Activated CD4-positive, alpha-beta T cell treated with anti-CD3 and anti-CD28 coated beads, Interleukin-2, Interleukin-4, amounts not matched to agents 100 ng/mL and 50 ng/mL, durations not matched to agents 16 hours and 8 hours (primary cell): ENCODE results near the gene SPAG8.

ENCODE experiments used
- DNase-seq: peaks from one replicate; pipeline ENCODE4 v3.0.0-alpha.2; 2020; ENCODE audit warnings: low spot score

Gene SPAG8

DNA sequence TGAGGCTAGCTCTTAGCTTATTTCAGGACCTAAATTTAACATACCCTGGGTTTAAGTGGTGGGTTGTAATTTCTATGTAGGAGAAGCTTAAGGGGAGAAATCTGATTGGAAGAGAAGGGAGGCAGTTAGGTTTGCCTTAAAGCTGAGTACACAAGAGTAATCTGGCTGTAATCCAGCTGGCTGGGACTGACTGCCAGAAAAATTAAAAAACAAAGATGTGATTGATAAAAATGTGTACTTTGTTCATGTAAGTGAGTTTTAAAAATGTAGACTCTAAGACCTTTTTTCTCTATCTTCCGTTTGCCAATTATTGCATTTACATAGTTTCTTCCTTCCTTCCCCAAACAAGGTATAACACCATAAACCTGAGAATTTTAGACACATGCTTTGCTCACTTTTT, 40.5 kb downstream of the SPAG8 start:
- no peak for DNase-seq

DNA sequence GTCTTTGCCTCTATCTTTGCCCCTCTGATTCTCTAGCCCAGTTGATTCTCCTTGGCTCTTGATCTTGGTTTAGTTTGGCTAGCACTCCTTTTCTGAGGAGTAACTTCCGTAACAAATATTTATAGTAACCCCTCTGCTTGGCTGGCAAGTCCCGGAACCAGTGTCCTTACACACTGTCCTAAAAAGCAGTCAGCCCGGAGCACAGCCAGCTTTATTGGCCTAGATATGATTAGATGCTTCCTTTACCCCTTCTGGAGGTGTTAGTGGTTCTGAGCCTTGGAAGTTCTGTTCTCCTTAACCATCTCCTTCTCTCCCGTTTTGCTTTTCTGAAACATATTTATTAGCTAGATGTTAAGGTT, 41.0 kb downstream of the SPAG8 start:
- DNase-seq = no peak

DNA sequence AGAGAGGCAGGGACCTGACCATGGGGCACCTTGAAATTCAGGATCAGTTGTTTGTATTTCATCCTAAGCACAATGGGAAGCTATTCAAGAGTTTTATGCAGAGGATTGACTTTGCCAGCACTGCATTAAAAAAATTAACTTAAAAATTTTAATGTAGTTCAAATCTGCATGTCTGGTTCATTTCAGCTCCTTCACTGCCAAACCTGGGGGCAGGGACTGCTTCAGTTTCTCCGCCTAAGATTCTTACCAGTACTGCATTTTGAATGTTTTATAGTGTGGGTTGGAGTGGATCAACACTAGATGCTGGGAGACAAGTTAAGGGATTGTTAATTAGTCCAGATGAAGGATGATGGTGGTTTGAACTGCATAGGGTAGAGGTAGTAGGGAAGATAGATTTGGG, 42.3 kb downstream of the SPAG8 start:
- no peak for DNase-seq

DNA sequence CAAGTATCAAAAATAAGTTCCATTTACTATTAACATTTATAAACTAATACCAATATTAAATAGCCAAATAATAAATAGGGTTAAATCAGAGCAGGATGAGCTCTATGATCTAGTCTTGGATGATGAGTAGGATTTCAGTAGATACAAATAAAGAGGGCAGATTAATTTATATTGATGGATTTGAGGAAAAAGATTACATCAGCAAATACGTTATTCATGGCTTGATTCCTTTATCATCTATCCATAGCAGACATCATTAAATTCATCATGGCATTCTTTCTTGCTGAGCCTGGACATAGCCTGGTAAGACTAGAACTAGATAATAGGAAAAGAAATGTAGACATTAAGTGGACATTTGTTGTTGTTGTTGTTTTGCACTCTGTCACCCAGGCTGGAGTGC, 44.6 kb downstream of the SPAG8 start:
- no peak for DNase-seq

DNA sequence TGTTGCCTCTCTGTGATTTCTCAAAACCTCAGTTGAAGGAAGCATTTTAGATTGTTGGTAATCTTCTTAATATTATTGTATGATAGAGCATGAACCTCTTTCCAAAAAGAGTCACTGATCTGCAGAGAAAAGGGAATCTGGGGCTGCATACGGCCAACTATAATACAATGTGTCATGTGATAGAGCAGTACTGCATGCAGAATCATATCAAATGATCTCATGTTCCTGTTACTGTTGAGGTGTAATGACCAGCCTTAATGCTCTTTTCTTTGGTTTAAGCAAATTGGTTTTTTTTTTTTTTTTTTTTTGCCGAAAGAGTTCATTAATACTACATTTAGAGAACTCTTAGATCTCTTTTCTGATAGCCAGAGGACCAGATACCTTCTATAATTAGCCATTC, 45.1 kb downstream of the SPAG8 start:
- DNase-seq = no peak

DNA sequence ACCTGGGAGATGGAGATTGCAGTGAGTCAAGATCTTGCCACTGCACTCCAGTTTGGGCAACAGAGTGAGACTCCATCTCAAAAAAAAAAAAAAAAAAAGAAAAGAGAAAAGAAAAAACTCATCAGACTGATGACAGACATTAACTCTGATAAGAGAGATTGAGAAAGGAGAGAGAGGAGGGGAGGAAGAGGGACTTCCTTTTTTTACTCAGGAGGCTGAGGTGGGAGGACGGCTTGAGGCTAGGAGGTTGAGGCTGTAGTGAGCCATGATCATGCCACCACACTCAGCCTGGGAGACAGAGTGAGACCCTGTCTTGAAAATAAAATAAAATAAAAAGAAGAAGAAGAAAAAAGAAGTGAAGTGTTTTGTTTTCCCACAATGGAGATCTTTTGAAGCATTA, 48.3 kb downstream of the SPAG8 start:
- DNase-seq = no peak

DNA sequence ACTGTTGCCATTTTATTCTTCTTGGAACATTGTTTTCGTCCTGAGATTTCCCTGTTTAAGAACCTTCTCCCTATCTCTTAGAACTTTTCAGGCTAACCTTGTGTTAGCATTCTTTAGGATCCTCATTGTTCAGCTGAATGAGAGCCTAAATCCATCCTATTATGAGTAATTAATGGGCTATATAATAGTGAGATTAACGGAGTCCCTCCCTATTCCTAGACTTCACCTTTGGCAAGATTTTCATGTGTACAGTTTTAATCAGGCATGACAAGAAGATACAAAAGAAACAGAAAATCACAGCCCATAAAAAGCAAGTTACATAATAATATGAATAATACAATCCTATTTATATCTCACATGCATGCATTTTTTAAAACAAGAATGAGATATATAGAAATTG, 48.9 kb downstream of the SPAG8 start:
- no peak for DNase-seq

DNA sequence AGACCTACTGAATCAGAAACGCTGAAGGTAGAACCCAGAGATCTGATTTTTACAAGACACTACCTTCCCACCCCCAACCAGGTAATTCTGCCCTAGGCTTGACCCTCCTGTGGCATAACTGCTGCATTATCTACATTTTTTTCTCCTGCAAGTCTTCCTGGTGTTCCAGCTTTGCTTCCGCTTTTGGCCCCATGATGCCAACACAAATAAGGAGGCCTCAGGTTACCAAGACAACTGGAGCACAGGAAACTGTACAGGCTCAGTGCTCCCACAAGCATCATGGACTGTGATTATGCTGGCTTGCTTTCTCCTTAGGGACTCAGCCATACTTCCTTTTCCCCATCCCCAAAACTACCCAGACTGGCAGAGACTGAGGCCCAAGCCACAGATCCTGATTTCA, 51.4 kb downstream of the SPAG8 start:
- DNase-seq = no peak

DNA sequence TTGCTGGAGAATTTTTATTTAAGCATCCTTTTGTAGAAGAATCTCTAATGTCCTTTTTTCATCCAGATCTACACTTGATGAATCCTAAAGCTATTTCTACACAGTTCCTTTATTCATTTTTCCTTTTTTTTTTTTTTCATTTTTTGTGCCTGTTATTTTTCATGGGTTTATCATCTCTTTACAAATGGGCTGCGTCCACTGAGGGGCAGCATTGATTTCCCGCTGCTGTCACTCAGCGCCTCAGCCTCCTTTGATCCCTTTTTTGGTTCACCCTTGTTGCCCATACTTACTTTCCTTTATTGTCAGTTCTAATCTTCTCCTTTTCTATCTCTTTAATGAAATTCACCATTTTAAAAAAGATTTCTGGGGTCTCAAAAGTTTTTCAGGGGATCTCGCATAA, 52.3 kb downstream of the SPAG8 start:
- no peak for DNase-seq
